ENCODE measurements around the gene CDCA3.
"Not testable (repeated sequence)": the region's sequence is repeated elsewhere in the genome, so short reads cannot be mapped to it uniquely, and the experiment has no call there.

CDCA3 gene

DNA sequence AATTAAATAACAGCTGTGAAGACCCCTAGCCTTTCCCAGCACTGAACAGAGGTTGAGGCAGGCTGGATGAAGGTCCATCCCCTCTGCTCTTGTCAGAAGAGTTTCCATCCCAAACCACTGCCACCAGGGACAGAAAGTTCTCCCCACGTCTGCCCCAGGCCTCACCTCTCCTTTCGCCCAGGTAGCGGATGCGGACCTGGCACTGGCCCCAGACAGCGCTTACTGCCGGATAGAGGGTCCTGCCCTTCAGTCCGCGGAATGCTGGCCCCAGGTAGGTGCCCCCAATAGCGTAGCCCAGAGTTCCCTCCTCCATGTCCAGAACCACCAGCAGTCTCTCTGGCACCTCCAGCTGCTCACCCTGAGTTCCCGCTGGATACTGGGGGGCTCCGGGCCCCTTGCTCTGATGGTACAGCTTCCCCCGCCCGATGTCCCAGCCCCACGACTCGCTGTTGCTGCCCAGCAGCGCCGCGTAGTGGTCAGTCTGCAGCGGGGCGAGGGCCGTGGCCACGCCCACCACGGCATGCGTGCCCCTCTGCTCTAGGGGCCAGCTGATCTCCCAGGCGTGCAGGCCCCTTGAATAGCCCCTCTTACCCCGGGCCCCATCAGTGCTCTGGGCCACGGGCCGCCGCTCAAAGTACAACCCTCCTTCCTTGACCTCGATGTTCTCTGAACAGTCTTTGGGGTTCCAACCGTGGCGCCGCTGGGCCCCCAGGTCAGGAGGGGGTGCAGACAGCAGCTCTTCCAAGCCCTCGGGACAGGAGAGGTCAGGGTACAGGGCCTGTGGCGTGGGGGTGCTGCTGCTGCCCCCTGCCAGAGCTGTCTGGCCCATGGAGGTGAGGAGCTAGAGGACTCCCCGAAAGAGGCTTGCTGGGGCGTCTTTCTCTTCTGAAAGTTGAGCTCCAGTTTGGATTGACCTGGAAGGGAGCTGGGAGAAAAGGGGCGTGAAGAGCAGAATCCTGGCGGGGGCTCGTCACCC is 21.3 kb upstream of the CDCA3 start:
- DNase-seq = peak; percentile 86

DNA sequence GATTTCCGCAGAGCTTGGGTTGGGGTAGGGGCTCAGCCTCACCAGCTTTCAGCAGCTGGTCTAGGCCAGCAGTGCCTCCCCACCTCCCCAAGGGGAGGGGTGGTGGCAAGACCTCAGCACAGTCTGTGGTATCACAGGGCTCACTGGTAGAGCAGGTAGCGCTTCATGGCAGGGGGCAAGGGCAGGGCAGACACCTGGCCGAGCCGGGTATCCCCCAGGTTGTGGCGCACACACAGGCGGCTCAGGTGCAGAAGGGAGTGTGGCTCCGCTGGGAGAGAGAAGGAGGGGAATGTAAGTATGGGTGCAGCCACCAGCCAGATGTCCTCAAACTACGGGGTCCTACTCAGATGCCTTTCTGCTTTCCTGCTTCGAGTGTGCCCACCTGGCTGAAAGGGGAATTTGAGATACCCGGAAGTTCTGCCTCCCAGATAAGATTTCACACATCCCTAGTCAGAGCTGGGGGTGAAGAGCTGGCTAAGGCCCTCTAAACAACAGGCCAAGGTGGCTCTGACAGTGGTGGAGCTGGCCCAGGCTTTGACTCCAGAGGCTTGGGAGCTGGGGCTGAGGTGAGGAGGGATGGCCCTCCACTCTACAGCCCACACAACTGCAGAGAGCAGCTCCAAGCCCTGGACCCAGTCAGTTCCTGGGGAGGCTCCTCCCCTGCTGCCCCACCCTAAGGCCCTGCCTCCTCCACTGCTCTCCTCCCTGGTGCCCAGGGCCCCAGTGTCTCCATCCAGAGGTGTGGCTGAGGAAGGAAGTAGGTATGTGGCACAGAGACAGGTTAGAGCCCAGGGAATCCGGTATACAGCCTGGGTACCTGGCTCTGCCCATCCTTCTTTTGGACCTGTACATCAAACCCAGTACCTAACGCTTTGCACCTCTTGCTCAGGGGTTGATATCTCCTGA is 20.2 kb upstream of the CDCA3 start:
- peak; percentile 53 for DNase-seq

DNA sequence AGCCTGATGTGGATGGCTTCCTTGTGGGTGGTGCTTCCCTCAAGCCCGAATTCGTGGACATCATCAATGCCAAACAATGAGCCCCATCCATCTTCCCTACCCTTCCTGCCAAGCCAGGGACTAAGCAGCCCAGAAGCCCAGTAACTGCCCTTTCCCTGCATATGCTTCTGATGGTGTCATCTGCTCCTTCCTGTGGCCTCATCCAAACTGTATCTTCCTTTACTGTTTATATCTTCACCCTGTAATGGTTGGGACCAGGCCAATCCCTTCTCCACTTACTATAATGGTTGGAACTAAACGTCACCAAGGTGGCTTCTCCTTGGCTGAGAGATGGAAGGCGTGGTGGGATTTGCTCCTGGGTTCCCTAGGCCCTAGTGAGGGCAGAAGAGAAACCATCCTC is 19.2 kb upstream of the CDCA3 start:
- not testable (repeated sequence) for DNase-seq

DNA sequence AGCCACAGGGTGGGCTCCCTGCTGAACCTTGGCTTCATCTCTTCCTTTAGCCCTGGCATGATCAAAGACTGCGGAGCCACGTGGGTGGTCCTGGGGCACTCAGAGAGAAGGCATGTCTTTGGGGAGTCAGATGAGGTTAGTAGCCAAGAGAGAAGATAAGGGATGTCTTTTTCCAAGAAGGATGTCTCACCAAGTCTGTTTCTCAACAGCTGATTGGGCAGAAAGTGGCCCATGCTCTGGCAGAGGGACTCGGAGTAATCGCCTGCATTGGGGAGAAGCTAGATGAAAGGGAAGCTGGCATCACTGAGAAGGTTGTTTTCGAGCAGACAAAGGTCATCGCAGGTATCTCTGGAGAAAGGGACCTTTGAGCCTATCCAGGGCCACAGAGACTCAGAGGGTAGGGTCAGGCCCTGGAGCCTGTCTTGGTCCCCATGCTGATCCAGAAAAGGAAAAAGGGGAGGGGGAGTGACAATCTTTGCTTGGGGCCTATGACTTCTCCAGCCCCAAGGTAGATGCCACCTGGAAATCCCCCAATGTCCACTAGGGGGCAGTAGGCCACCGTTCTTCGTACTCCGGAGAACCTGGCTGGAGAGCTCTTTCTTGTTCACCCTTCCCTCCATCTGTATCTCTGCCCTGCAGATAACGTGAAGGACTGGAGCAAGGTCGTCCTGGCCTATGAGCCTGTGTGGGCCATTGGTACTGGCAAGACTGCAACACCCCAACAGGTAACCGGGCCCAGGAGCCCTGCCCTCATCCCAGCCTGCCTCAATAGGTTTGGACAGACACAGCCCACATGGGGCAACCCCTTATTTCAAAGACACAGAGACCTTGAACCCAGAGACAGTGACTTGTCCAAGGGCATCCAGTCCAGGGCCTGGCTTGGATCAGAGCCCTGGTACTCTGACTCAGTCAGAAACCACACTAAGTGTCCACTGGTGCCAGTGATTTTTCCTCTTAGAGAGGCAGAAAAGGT is 18.2 kb upstream of the CDCA3 start:
- DNase-seq = peak; percentile 88

DNA sequence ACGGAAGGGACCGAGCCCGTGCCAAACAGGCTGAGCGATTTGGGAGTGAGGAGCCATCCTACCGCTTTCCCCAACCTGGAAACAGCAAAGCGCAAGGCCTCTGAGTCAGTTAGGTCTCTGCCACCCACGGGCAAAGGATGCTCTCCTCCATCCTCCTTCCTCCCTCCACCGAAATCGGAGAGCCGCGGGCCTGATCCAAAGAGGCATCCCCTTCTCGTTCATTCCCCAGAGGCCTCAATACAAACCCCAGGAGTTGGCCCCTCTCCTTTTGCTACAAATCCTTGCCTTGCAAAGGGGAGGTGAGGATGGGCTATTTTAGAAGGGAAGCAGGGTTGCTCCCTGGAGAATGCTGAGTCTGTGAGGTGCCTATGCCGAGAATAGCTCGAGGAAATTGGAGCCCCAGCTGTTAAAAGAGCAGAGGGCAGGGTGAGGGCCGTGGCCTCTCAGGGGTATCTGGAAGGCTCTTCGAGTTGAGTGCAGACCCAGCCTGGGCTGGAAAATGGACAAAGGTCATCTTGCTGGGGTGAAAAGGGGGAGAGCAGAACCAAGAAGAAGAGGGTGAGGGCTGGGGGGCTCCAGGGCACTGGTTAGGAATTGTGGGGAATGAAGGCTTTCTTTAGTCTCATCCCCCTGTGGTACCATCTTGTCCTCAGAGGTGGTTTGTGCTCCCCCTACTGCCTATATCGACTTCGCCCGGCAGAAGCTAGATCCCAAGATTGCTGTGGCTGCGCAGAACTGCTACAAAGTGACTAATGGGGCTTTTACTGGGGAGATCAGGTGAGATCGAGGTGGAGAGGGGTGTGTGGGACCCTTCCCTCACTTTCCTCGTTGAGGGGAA is 17.3 kb upstream of the CDCA3 start:
- DNase-seq = no peak

DNA sequence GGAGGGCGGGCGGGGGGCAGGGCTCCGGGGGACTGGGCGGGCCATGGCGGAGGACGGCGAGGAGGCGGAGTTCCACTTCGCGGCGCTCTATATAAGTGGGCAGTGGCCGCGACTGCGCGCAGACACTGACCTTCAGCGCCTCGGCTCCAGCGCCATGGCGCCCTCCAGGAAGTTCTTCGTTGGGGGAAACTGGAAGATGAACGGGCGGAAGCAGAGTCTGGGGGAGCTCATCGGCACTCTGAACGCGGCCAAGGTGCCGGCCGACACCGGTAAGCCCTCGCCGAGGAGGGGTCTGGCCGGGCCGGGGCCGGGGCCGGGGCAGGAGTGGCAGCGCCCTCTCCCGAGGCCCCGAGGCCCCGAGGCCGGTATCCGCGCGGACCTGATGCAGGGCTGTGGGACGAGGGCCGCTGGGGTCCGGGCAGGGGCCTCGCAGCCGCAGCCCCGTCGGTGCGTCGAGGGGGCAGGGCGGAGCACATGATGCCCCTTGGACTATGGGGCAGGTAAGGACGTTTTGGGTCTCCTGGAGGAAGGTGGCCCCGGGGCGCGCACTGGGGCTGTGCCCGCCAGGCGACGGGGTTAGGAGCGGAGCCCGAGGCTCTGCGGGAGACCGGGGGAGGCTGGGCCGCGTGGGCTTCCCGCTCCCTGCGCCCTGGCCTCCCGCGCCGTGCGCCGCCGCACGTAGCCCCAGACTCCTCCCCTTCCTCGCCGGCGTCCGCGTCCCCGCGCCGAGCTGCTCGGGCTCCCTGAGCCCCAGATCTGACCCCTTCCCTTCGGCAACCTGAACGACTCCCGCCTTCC is 16.5 kb upstream of the CDCA3 start, which contains the start of gene TPI1:
Gene TPI1 (plus strand): TSS at position 119 of the 798 bp plus-strand sequence. CDS start 36 bp downstream, at position 155.
- DNase-seq = peak; percentile 91

DNA sequence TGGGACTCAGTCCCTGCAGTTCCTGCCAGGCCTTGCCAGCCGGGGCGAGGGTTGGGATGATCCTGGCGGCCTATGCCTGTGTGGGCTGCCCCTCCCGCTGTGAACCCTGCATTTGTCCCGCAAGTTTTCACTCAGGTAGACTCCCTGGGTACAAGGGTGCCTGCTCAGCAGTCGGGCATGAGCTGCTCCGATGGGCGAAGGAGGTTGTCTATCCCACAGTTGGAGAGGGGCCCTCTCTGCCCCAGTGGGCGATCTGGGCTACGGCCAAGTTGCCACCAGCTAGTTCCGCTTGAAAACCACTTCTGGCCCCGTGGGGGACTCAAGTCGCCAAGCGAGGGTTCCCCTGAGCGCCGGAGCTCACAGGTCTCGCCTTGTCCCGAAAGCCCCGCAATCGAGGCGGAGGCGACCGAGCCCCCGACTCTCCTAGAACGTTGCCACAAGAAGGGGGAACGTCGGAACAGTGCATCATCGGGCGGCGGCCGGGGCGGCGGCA is 15.9 kb upstream of the CDCA3 start:
- no peak for DNase-seq

GRCh38 chr12:6866163-6866919 is 15.3 kb upstream of the CDCA3 start:
- DNase-seq = peak; percentile 29

GRCh38 chr12:6865307-6865706 is 14.2 kb upstream of the CDCA3 start:
- DNase-seq = not testable (repeated sequence)

- DNase-seq = no peak
Observed at GRCh38 chr12:6863586-6864321, 12.7 kb upstream of the CDCA3 start.

DNA sequence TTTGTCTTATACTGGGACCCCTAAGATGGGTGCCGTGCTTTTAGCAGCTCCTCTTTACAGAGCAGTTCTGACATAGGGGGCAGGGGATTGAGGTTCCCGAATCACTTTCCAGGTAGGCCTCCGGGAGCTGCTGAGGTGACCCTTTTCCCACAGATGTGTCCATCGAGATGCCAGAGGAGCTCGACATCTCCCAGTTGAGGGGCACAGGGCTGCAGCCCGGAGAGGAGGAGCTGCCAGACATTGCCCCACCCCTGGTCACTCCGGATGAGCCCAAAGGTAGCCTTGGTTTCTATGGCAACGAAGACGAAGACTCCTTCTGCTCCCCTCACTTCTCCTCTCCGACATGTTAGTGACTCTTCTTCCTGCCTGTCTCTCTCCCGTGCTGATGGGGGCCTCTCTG is 11.9 kb upstream of the CDCA3 start:
- DNase-seq = no peak

DNA sequence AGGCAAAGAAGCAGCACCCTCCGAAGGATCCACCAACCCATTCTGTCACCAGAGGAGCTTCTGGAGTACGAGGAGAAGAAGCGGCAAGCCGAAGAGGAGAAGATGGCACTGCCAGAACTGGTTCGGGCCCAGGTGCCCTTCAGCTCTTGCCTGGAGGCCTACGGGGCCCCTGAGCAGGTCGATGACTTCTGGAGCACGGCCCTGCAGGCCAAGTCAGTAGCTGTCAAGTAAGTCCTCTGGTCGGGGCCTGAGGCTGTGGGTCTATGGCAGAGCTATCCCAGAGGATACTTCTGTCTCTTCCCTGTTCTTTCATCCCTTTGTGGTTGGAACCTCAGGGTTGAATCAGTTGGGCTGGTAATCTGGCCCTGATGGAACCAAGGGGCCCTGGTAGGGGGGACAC is 10.3 kb upstream of the CDCA3 start:
- no peak for DNase-seq

GRCh38 chr12:6860942-6861341 is 9.9 kb upstream of the CDCA3 start:
- no peak for DNase-seq

- DNase-seq = no peak
Observed at GRCh38 chr12:6860116-6860515, 9.0 kb upstream of the CDCA3 start.

GRCh38 chr12:6858799-6859198 is 7.7 kb upstream of the CDCA3 start:
- DNase-seq = no peak

DNA sequence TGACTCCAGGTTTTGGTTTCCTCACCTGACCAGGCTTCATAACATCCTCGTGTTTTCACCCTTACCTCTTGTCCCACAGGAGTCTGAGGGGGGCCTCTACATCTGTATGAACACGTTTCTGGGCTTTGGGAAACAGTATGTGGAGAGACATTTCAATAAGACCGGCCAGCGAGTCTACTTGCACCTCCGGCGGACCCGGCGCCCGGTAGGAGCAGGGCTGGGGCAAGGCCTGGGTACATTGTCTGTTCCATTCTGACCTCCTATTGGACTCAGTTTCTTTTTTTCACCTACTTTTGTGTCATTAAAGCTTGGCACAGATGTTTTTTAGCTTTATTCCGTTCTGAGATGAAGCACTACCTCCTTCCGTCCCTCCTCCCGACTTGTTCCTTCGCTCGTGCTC is 4.2 kb upstream of the CDCA3 start:
- no peak for DNase-seq

- DNase-seq = no peak
Observed at GRCh38 chr12:6854036-6854435, 3.0 kb upstream of the CDCA3 start.

DNA sequence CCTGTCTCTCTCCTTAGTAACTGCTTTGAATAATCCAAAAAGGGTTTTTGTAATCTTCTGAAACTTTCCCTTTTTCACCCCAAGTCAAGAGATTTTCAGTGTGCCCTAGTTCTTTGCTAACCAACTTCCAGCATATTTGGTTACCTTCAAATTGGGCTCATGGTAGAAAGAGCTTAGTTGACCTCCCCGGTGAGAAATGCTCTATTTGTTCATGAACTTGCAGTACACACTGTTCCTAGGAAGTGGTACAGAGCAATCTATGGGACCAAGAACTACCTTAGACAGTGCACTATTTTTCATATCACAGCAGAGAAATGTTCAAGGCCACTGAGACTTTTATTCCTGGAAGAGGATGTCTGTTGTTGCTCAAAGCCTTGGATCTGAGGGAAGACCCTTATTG is 2.5 kb upstream of the CDCA3 start:
- no peak for DNase-seq
